Esophagus muscularis mucosa (tissue), 4 donors: Measurements from ENCODE around the gene LPXN. TPM values are rescaled to one million over a fixed set of nuclear protein-coding genes. Genes with fewer than 3 reads are reported as not detected.

Experiments
- DNase-seq: peaks from one replicate; pipeline ENCODE4 v3.0.0-alpha.2; 2017; ENCODE audit errors: extremely low spot score
- H3K27ac ChIP-seq, 4 donors: fragments of 200-600 bp; sonication (generic); replicated peaks in 1 of 4; 1 replicate in 3 of 4; 2 replicates in 1 of 4; pipeline ENCODE4 v1.5.1; 2016 to 2019; ENCODE audit warnings: mild to moderate bottlenecking in 1 of 4
- H3K27me3 ChIP-seq, 4 donors: fragments of 200-600 bp; sonication (generic); one replicate each; pipeline versions ENCODE4 v1.5.1 to v1.6.0; 2016 to 2019
- H3K36me3 ChIP-seq, 4 donors: fragments of 200-600 bp; sonication (generic); one replicate each; pipeline ENCODE4 v1.5.1; 2016 to 2019
- H3K4me1 ChIP-seq, 4 donors: fragments of 200-600 bp; sonication (generic); one replicate each; pipeline ENCODE4 v1.5.1; 2016 to 2019
- H3K4me3 ChIP-seq, 4 donors: fragments of 200-600 bp; sonication (generic); 1 replicate in 2 of 4; 2 replicates in 2 of 4; pipeline ENCODE4 v1.5.1; 2016 to 2019; ENCODE audit warnings: mild to moderate bottlenecking in 4 of 4, moderate library complexity in 1 of 4
- H3K9me3 ChIP-seq, 4 donors: fragments of 200-600 bp; sonication (generic); 1 replicate in 3 of 4; 2 replicates in 1 of 4; pipeline ENCODE4 v1.5.1; 2016 to 2019
- EP300 ChIP-seq: sonication (generic); formaldehyde crosslinking; IDR thresholded peaks from one replicate; pipeline ENCODE4 v1.6.1; 2017; ENCODE audit warnings: antibody characterized with exemption
- POLR2A ChIP-seq: fragments of 450-650 bp; IDR thresholded peaks from one replicate; pipeline ENCODE4 v1.6.1; 2017; ENCODE audit warnings: antibody characterized with exemption, moderate library complexity, mild to moderate bottlenecking, low read depth
- POLR2AphosphoS5 ChIP-seq, 2 donors: sonication (generic); formaldehyde crosslinking; IDR thresholded peaks; one replicate each; pipeline ENCODE4 v1.6.1; 2017; ENCODE audit warnings: antibody characterized with exemption in 2 of 2
- WGBS: methylation state at CpG from one replicate; pipeline ENCODE4 v1.1.5; 2018; 5-methylcytosine and 5-hydroxymethylcytosine counted together
- intact Hi-C: fragments of 100-400 bp; cut with DNase I; formaldehyde crosslinking; loops from one replicate; pipeline ENCODE4 v1.15.1; 2023
- total RNA-seq, 4 donors: library from RNA; depleted of rRNA; stranded (reverse); fragments of >200 nt; gene quantifications; one replicate each; pipeline versions ENCODE4 v1.1.0 to v1.2.1, GENCODE V29; 2016
- TF ChIP-seq, protein P1 (sequence below), 3 experiments: fragments of 200-600 bp in 2 of 3; fragments of 450-650 bp in 1 of 3; sonication (generic) in 2 of 3; IDR thresholded peaks; one replicate each; pipeline ENCODE4 v1.5.1; 2017 to 2019; ENCODE audit warnings: antibody characterized with exemption in 3 of 3, mild to moderate bottlenecking in 2 of 3, moderate library complexity in 1 of 3

Gene LPXN
- total RNA-seq, 4 donors from 2014 or later: 4.1 to 9.6 (median 7.2) TPM

DNA sequence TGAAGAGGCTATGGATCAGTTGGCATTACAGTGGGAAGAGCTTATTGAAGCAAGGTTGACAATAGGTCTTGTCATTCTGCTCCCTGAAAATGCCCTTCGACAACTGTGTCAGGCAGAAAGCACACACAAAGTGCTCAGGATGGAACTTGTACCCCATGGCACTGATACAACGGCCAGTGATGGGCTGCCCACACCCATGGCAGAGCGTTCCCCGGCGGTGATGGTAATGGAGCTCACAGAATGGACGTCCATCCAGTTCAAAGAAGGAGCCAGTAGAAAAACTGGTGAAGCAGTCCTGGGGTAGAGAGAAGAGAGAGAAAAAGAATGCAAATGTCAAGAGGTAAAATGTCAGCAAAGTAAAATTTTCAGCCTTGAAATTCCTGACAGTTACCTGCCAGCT is 48.2 kb downstream of the LPXN start:
- H3K27me3 ChIP-seq: no peaks in the 10 kb centered on the region
- TF ChIP-seq POLR2A: no peak
- TF ChIP-seq POLR2AphosphoS5 (IDR thresholded peaks at IDR 0.05): no peak
- no peak for TF ChIP-seq EP300
- TF ChIP-seq, protein P1, sequence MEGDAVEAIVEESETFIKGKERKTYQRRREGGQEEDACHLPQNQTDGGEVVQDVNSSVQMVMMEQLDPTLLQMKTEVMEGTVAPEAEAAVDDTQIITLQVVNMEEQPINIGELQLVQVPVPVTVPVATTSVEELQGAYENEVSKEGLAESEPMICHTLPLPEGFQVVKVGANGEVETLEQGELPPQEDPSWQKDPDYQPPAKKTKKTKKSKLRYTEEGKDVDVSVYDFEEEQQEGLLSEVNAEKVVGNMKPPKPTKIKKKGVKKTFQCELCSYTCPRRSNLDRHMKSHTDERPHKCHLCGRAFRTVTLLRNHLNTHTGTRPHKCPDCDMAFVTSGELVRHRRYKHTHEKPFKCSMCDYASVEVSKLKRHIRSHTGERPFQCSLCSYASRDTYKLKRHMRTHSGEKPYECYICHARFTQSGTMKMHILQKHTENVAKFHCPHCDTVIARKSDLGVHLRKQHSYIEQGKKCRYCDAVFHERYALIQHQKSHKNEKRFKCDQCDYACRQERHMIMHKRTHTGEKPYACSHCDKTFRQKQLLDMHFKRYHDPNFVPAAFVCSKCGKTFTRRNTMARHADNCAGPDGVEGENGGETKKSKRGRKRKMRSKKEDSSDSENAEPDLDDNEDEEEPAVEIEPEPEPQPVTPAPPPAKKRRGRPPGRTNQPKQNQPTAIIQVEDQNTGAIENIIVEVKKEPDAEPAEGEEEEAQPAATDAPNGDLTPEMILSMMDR (IDR thresholded peaks at IDR 0.05): no peak
- intact Hi-C loops: loop anchor here (10.0 kb wide), 1 partner anchor 723 kb away; no protein-coding TSS in a partner anchor
- peaks cover 5 to 25% (median 21%) of the 10 kb centered on the region in 4 donors for H3K4me1 ChIP-seq
- no peak for DNase-seq
- H3K9me3 ChIP-seq: no peaks in the 10 kb centered on the region
- no peak overlapping the region for H3K4me3 ChIP-seq
- H3K27ac ChIP-seq: no peak overlapping the region
- H3K36me3 ChIP-seq: peaks cover 17 to 53% (median 42%) of the 10 kb centered on the region in 4 donors
- 92% methylated on average over 6 of the region's 6 CpGs for WGBS

DNA sequence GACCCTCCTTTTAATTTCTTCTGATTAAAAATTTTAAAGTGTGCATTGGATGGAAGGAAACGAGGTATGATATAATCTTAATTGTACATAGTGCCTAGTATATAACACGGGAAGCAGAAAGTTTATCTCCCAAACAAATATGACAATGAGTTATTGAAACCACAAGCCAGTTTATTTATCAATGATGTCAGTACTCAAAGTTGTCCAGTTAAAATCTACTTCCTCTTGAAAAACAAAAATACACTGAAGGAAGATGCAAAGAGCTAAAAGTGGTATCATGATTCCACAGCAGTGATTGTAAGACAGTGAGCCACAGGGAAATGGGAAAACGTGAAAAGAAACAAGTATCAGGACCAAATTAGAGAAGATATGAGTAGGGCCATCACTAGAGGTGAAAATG is 48.9 kb downstream of the LPXN start:
- Histone ChIP-seq H3K36me3 (peaks cover 12 to 45% (median 35%) of the 10 kb centered on the region in 4 donors), H3K27me3 (no peaks in the 10 kb centered on the region), H3K9me3 (no peaks in the 10 kb centered on the region), H3K27ac (no peak overlapping the region), H3K4me1 (peaks cover 5 to 25% (median 21%) of the 10 kb centered on the region in 4 donors), H3K4me3 (no peak overlapping the region)
- WGBS: 71% methylated on average over 3 of the region's 3 CpGs
- intact Hi-C loops: loop anchor here (10.0 kb wide), 1 partner anchor 722 kb away; no protein-coding TSS in a partner anchor
- no peak for TF ChIP-seq POLR2A
- no peak for TF ChIP-seq POLR2AphosphoS5 (IDR thresholded peaks at IDR 0.05)
- TF ChIP-seq, protein P1 (IDR thresholded peaks at IDR 0.05): no peak
- TF ChIP-seq EP300: no peak
- no peak for DNase-seq

DNA sequence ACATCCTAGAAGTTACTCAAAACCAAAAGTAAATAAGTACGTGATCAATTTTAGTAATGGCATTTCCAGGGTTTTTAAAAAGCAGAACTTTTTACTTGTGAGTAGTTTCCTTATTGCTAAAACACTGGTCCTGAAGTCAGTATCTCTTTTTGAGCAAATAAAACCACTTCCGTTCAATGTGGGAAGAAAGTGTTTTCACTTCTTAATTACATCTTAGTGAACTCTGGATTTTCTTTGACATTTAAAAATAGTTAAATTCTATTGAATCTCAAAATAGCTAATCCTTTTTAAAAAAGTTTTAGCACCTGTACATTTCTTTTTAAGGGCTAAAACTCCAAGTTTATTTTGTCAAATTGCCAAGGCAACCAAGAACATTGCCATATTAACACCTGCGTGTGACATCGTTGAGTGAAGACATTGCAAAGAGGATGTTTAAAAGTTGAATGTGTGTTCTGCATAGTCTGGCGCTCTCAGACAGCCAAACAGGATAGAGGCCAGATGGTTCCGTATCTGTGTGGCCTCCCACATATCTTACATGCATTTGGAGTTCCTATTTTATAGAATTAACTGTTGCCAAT is 50.5 kb downstream of the LPXN start:
- peaks cover 5 to 25% (median 21%) of the 10 kb centered on the region in 4 donors for H3K4me1 ChIP-seq
- no peak overlapping the region for H3K4me3 ChIP-seq
- H3K36me3 ChIP-seq: peaks cover 5 to 30% (median 22%) of the 10 kb centered on the region in 4 donors
- 27% methylated on average over 6 of the region's 6 CpGs for WGBS
- intact Hi-C loops: loop anchor here (10.0 kb wide), 1 partner anchor 720 kb away; no protein-coding TSS in a partner anchor
- peak overlapping the region in 1 of 4 donors; percentile 29 for H3K27ac ChIP-seq
- DNase-seq: no peak
- H3K27me3 ChIP-seq: no peaks in the 10 kb centered on the region
- no peak for TF ChIP-seq POLR2A
- no peak for TF ChIP-seq POLR2AphosphoS5 (IDR thresholded peaks at IDR 0.05)
- TF ChIP-seq, protein P1 (IDR thresholded peaks at IDR 0.05): no peak
- no peak for TF ChIP-seq EP300
- no peaks in the 10 kb centered on the region for H3K9me3 ChIP-seq

- Histone ChIP-seq H3K27ac (peak overlapping the region in 2 of 4 donors; percentile 33 to 55), H3K4me3 (peak overlapping the region in 3 of 4 donors; percentile 5 to 25 (median 13)), H3K27me3 (no peaks in the 10 kb centered on the region), H3K4me1 (peaks cover 5 to 25% (median 21%) of the 10 kb centered on the region in 4 donors), H3K36me3 (peaks cover 4 to 25% (median 16%) of the 10 kb centered on the region in 4 donors), H3K9me3 (no peaks in the 10 kb centered on the region)
- intact Hi-C loops: loop anchor here (10.0 kb wide), 1 partner anchor 720 kb away; no protein-coding TSS in a partner anchor
- no peak for DNase-seq
- TF ChIP-seq POLR2A: no peak
- TF ChIP-seq POLR2AphosphoS5 (IDR thresholded peaks at IDR 0.05): no peak
- TF ChIP-seq, protein P1 (IDR thresholded peaks at IDR 0.05): peak; percentile 60 to 63 (median 60)
- TF ChIP-seq EP300: no peak
- WGBS: 16% methylated on average over 7 of the region's 7 CpGs
These were observed 51.2 kb downstream of the LPXN start for GRCh38 chr11:58524232-58525036.
